ENCODE results near the gene PRSS56.

- TF ChIP-seq POLR2A (IDR thresholded peaks at IDR 0.05; ENCODE audit: insufficient read depth in 1 of 2, low read depth in 2 of 2, low read length in 2 of 2) (no peak), CHCHD3 (CRISPR knock-in tag; IDR thresholded peaks at IDR 0.05) (no peak), KDM4B (CRISPR knock-in tag; IDR thresholded peaks at IDR 0.05) (no peak), SMAD1 (CRISPR knock-in tag; IDR thresholded peaks at IDR 0.05; ENCODE audit: borderline replicate concordance, low read depth) (no peak), HMG20B (CRISPR knock-in tag; conservative IDR thresholded peaks at IDR 0.05) (no peak)
These were observed 15.8 kb upstream of the PRSS56 start for GRCh38 chr2:232504438-232504837.

All from HepG2 (cell line).